Adrenal gland (tissue), 12 donors: ENCODE measurements around the gene MADD. TPM values are rescaled to one million over a fixed set of nuclear protein-coding genes. Genes with fewer than 3 reads are reported as not detected.

ENCODE experiments used
- DNase-seq, 7 donors: peaks; one replicate each; pipeline ENCODE4 v3.0.0-alpha.2; 2019 to 2020
- H3K27ac ChIP-seq, 5 donors: fragments of 200-600 bp; sonication (generic) in 4 of 5; 1 replicate in 3 of 5; 2 replicates in 2 of 5; pipeline versions ENCODE4 v1.5.1 to v1.8.0; 2016 to 2020; ENCODE audit warnings: mild to moderate bottlenecking in 1 of 5
- H3K27me3 ChIP-seq: fragments of 200-600 bp; 2 replicates; pipeline ENCODE4 v1.8.0; 2021
- H3K36me3 ChIP-seq, 2 donors: fragments of 200-600 bp; replicated peaks in 1 of 2; 1 replicate in 1 of 2; 2 replicates in 1 of 2; pipeline versions ENCODE4 v1.5.1 to v1.8.0; 2018 to 2022
- H3K4me1 ChIP-seq, 2 donors: fragments of 200-600 bp; replicated peaks in 1 of 2; 1 replicate in 1 of 2; 2 replicates in 1 of 2; pipeline versions ENCODE4 v1.5.1 to v1.8.0; 2018 to 2021
- H3K4me3 ChIP-seq, 4 donors: fragments of 200-600 bp; sonication (generic) in 3 of 4; one replicate each; pipeline ENCODE4 v1.5.1; 2016 to 2018
- H3K9me3 ChIP-seq, 3 donors: fragments of 200-600 bp; sonication (generic) in 1 of 3; replicated peaks in 1 of 3; 1 replicate in 2 of 3; 2 replicates in 1 of 3; pipeline versions ENCODE4 v1.5.1 to v1.8.0; 2016 to 2021
- POLR2A ChIP-seq, 2 donors: fragments of 450-650 bp; IDR thresholded peaks; one replicate each; pipeline ENCODE4 v1.6.1; 2017; ENCODE audit warnings: antibody characterized with exemption in 2 of 2, mild to moderate bottlenecking in 2 of 2, moderate library complexity in 1 of 2
- WGBS, 4 donors: extraction: QIAGEN DNeasy Blood & Tissue Kit in 2 of 4; methylation state at CpG; one replicate each; pipeline versions ENCODE4 v1.1.5 to v1.1.7; 2013 to 2017; 5-methylcytosine and 5-hydroxymethylcytosine counted together
- intact Hi-C, 2 donors: fragments of 100-400 bp; cut with DNase I; formaldehyde crosslinking; loops; one replicate each; pipeline versions ENCODE4 v1.14.1 to v1.15.0; 2022 to 2023
- polyA plus RNA-seq, 3 donors: library from polyadenylated mRNA; stranded (reverse); fragments of 200-250 nt in 2 of 3; fragments of 350-450 nt in 1 of 3; fragmentation: Illumina TruSeq in 1 of 3; extraction: RNeasy Lipid Tissue Mini Kit (QIAGEN cat#74804) in 1 of 3; gene quantifications; one replicate each; pipeline ENCODE4 v1.2.3, GENCODE V29; 2013 to 2014
- total RNA-seq, 9 donors: library from RNA; depleted of rRNA in 4 of 9; stranded (reverse); fragments of >200 nt in 4 of 9; fragments of 120-200 nt in 1 of 9; fragmentation: NEBNext Ultra II Directional in 1 of 9; extraction: Animal tissue kit (Norgen Biotek cat#: 25700) in 1 of 9; gene quantifications; one replicate each; pipeline versions ENCODE4 v1.1.0 to v1.2.4, GENCODE V29; 2013 to 2023
- TF ChIP-seq, protein P1 (sequence below), 6 experiments: fragments of 450-650 bp in 4 of 6; fragments of 200-600 bp in 2 of 6; sonication (generic) in 1 of 6; IDR thresholded peaks; 1 replicate in 5 of 6; 2 replicates in 1 of 6; pipeline versions ENCODE4 v1.5.1 to v1.8.0; 2016 to 2021; ENCODE audit warnings: antibody characterized with exemption in 6 of 6, mild to moderate bottlenecking in 2 of 6, moderate library complexity in 1 of 6
- donor health status: healthy with polysubstance abuse.
- donor health status: Bipolar disorder and iron deficiency.
- donor health status: DM: yes; HTN: yes; CAD: no.
- donor health status: DM: no; HTN: no; CAD: no.
- donor health status: DM: no; HTN: no; CAD: no.
- donor health status: DM: yes; HTN: yes; CAD: no.

Gene MADD
- total and polyA plus RNA-seq, 12 donors, result 33.4 to 83.0 (median 49.2) TPM

DNA sequence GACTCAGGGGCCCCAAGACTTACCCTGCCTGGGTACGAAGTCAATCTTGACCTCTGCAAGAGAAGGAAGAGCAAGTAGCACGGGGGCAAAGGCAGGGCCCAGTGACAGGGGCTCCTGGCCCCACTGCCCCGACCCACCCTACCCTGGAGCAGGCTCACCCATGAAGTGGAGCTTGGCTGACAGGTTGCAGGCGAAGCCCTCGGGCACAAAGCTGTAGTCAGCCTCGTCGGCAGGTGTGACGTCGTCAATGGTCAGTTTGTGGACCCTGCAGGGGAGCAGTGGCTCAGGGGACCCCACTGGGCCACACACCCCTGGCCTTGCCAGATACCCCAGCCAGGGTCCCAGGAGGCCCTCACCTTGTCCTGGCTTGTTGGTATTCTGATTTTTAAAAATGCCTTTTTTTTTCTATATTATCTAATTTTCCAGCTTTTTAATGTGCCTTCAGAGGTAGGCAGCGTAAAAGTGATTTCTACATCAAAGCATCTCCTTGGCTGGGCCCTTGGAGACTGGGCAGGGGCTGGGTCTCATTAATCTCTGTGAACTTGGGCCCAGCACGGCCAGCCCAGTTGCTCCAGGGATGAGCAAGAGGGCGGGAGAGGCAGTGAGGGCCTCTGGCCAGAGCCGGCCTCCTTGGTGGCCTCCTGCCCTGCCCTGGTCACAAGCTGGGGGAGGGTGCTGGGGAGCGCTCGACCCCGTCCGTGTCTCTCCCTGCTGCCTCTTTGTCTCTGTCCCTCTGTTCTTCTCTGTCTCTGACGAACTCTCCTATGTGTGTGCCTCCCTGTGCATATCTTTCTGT, 71.2 kb downstream of the MADD start:
- H3K27ac ChIP-seq, result no peak overlapping the region
- no peaks in the 10 kb centered on the region for H3K36me3 ChIP-seq
- TF ChIP-seq, protein P1, sequence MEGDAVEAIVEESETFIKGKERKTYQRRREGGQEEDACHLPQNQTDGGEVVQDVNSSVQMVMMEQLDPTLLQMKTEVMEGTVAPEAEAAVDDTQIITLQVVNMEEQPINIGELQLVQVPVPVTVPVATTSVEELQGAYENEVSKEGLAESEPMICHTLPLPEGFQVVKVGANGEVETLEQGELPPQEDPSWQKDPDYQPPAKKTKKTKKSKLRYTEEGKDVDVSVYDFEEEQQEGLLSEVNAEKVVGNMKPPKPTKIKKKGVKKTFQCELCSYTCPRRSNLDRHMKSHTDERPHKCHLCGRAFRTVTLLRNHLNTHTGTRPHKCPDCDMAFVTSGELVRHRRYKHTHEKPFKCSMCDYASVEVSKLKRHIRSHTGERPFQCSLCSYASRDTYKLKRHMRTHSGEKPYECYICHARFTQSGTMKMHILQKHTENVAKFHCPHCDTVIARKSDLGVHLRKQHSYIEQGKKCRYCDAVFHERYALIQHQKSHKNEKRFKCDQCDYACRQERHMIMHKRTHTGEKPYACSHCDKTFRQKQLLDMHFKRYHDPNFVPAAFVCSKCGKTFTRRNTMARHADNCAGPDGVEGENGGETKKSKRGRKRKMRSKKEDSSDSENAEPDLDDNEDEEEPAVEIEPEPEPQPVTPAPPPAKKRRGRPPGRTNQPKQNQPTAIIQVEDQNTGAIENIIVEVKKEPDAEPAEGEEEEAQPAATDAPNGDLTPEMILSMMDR (IDR thresholded peaks at IDR 0.05), result no peak
- TF ChIP-seq POLR2A (IDR thresholded peaks at IDR 0.05), result no peak
- H3K27me3 ChIP-seq, result no peaks in the 10 kb centered on the region
- peak in 1 of 7 donors; percentile 21 for DNase-seq
- WGBS, 4 donors, result 60 to 78% (median 67%) methylated on average over 14 to 18 of the region's 18 CpGs
- no peaks in the 10 kb centered on the region for H3K9me3 ChIP-seq
- no peak overlapping the region for H3K4me3 ChIP-seq
- intact Hi-C loops, result loop anchor here in 1 of 2 donors (10.0 kb wide), 1 partner anchor 446 kb away; no protein-coding TSS in a partner anchor
- no peaks in the 10 kb centered on the region for H3K4me1 ChIP-seq

DNA sequence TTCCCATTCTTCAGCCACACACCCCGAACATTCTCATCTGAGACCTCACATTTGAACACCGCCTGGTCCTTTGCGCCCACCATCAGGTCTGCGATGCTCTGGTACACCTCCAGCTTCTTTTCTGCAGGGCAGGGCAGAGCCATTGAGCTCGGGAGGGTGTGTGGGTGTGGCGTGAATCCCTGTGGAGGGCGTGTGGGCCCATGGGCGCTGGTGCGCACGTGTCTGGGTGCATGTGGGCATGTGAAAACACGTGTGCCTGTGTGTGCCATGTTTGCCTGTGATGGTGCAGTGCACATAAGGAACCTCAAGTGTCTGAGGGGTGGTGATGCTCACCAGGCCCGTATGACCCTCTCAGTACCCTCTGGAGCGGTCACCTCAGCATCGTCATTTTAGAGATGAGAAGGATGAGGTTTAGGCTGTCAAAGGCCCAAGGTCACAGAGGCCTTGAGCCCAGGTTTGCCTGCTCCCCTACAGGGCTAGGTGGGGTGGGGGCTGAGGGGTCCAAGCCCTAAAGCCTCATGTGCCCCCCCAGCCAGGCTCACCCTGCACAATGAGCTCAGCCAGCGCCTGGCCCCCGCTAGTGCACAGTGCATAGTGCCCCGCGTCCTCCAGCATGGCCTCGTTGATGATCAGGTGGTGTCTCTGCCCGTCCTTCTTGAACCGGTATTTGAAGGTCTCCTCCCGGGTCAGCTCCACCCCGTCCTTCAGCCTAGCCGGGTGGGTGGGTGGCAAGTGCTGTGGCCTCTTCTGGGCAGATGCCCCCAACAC, 72.3 kb downstream of the MADD start:
- TF ChIP-seq POLR2A (IDR thresholded peaks at IDR 0.05), result no peak
- TF ChIP-seq, protein P1 (IDR thresholded peaks at IDR 0.05), result no peak
- 79 to 83% (median 82%) methylated on average over 16 to 24 of the region's 24 CpGs for WGBS, 4 donors
- no peaks in the 10 kb centered on the region for H3K9me3 ChIP-seq
- no peaks in the 10 kb centered on the region for H3K27me3 ChIP-seq
- DNase-seq, result no peak
- no peak overlapping the region for H3K4me3 ChIP-seq
- H3K27ac ChIP-seq, result no peak overlapping the region
- intact Hi-C loops, result loop anchor here in 1 of 2 donors (10.0 kb wide), 1 partner anchor 447 kb away; no protein-coding TSS in a partner anchor
- no peaks in the 10 kb centered on the region for H3K36me3 ChIP-seq
- no peaks in the 10 kb centered on the region for H3K4me1 ChIP-seq

DNA sequence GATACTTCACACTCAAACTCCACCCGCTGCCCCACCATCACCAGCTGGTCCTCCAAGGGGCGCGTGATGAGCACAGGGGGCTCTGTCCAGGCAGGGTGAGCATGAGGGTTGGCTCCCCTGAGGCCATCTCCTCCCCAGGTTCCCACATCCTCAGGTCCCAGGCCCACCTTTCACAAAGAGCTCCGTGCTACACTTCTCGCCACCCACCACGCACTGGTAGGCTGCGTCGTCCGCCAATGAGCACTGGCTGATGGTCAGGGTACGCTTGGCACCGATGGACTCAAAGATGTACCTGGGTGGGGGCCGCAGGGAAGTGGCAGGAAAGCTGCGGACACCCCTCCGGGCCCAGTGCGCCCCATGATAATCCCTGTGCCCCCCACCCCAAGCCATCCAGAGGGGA, 72.9 kb downstream of the MADD start:
- no peaks in the 10 kb centered on the region for H3K36me3 ChIP-seq
- H3K9me3 ChIP-seq, result no peaks in the 10 kb centered on the region
- H3K27ac ChIP-seq, result no peak overlapping the region
- no peak overlapping the region for H3K4me3 ChIP-seq
- no peaks in the 10 kb centered on the region for H3K27me3 ChIP-seq
- DNase-seq, result no peak
- H3K4me1 ChIP-seq, result no peaks in the 10 kb centered on the region
- intact Hi-C loops, result loop anchor here in 1 of 2 donors (10.0 kb wide), 1 partner anchor 448 kb away; no protein-coding TSS in a partner anchor
- TF ChIP-seq POLR2A (IDR thresholded peaks at IDR 0.05), result no peak
- TF ChIP-seq, protein P1 (IDR thresholded peaks at IDR 0.05), result no peak
- WGBS, 4 donors, result 96 to 100% (median 97%) methylated on average over 13 to 15 of the region's 15 CpGs

DNA sequence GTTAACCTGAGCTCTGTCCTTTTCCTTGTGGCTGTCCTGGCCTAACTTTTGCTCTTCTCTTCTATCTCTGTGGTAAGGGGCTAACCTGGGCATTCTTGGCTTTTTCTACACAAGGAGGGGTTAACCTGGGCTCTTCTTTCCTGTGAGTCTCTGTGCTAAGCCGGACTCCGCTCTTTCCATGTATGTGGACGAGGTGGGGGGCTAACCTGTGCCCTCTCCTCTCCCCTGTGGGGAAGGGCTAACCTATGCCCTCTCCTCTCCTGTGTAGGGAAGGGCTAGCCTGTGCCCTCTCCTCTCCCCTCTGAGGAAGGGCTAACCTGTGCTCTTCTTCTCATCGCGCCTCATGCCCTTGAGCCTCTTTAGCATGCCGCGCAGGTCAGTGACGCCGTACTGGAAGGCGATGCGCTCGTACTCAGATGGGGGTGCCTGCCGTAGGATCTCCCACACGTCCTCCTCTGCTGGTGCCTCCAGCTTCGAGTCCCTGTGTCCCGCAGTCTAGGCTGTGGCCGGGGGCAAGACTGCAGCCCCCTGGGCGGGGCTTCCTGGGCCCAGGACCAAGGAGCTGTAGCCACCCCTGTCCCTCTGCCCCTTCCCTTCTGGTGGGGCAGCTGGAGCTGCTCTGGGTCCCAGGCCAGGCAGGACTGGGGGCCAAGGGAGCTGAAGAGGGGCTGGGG, 76.1 kb downstream of the MADD start:
- intact Hi-C loops, result loop anchor here in 1 of 2 donors (5.0 to 10.0 kb wide), 2 partner anchors 174 to 451 kb away; no protein-coding TSS in a partner anchor
- Histone ChIP-seq H3K4me3 (no peak overlapping the region), H3K27ac (no peak overlapping the region), H3K4me1 (no peaks in the 10 kb centered on the region), H3K9me3 (no peaks in the 10 kb centered on the region), H3K36me3 (no peaks in the 10 kb centered on the region), H3K27me3 (no peaks in the 10 kb centered on the region)
- 87 to 94% (median 90%) methylated on average over 10 to 18 of the region's 18 CpGs for WGBS, 4 donors
- no peak for TF ChIP-seq POLR2A (IDR thresholded peaks at IDR 0.05)
- TF ChIP-seq, protein P1 (IDR thresholded peaks at IDR 0.05), result no peak
- no peak for DNase-seq
